Testis (tissue), 3 donors: ENCODE measurements around the gene FTHL17. TPM values are rescaled to one million over a fixed set of nuclear protein-coding genes. Genes with fewer than 3 reads are reported as not detected.
A peak's percentile ranks its signal among the peaks of the same experiment; 100 is the strongest.

ENCODE experiments used
- DNase-seq: peaks from one replicate; pipeline ENCODE4 v3.0.0-alpha.2; 2019
- H3K27ac ChIP-seq, 2 donors: fragments of 200-600 bp; sonication (generic); one replicate each; pipeline ENCODE4 v1.5.1; 2019
- H3K27me3 ChIP-seq: fragments of 200-600 bp; sonication (generic); one replicate; pipeline ENCODE4 v1.5.1; 2019
- H3K36me3 ChIP-seq: fragments of 200-600 bp; sonication (generic); one replicate; pipeline ENCODE4 v1.5.1; 2017; ENCODE audit warnings: low read depth; ENCODE audit errors: missing control alignments
- H3K4me1 ChIP-seq: fragments of 200-600 bp; sonication (generic); one replicate; pipeline ENCODE4 v1.5.1; 2019
- H3K4me3 ChIP-seq, 2 donors: fragments of 200-600 bp; sonication (generic); one replicate each; pipeline ENCODE4 v1.5.1; 2017 to 2019
- H3K9me3 ChIP-seq: fragments of 200-600 bp; sonication (generic); one replicate; pipeline ENCODE4 v1.5.1; 2017
- POLR2A ChIP-seq: fragments of 450-650 bp; IDR thresholded peaks from one replicate; pipeline ENCODE4 v1.6.1; 2017; ENCODE audit warnings: antibody characterized with exemption, mild to moderate bottlenecking, moderate library complexity
- WGBS, 2 donors: methylation state at CpG; one replicate each; pipeline ENCODE4 v1.1.5; 2018; 5-methylcytosine and 5-hydroxymethylcytosine counted together
- intact Hi-C: fragments of 100-400 bp; cut with DNase I; formaldehyde crosslinking; loops from one replicate; pipeline ENCODE4 v1.15.1; 2023; ENCODE audit warnings: low total_unique reads
- polyA plus RNA-seq: library from polyadenylated mRNA; stranded (reverse); fragments of 350-450 nt; fragmentation: Illumina TruSeq; extraction: RNeasy Lipid Tissue Mini Kit (QIAGEN cat#74804); gene quantifications from one replicate; pipeline ENCODE4 v1.2.3, GENCODE V29; 2014; ENCODE audit warnings: low read depth, low replicate concordance; ENCODE audit not compliant: insufficient read depth
- total RNA-seq, 2 donors: library from RNA; depleted of rRNA; stranded (reverse); fragments of >200 nt; gene quantifications; one replicate each; pipeline ENCODE4 v1.2.3, GENCODE V29; 2016
- TF ChIP-seq, protein P1 (sequence below), 3 experiments: fragments of 450-650 bp in 2 of 3; fragments of 200-600 bp in 1 of 3; sonication (generic) in 1 of 3; IDR thresholded peaks; one replicate each; pipeline ENCODE4 v1.5.1; 2016 to 2019; ENCODE audit warnings: antibody characterized with exemption in 3 of 3, mild to moderate bottlenecking in 2 of 3, moderate library complexity in 1 of 3

The FTHL17 gene
- total and polyA plus RNA-seq, 3 donors from 2014 or later = 2.4 to 5.0 (median 3.2) TPM

DNA sequence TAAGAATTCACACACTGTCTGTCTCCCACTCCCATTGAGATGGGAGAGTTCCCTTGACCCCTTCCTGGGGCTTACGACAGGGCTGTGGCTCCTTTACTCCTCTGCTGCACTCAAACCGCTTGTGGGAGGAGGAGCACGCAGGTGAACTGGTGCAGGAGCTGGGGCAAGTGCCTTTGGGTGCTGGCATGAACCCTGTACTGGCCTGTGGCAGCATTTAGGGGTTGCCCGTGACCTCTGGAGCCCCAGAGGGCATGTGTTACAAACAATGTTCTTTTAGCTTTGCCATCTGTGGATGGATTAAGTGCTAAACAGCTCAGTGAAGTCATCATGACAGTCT is 21.8 kb upstream of the FTHL17 start:
- WGBS, 2 donors = 93 to 100% methylated on average over 3 to 4 of the region's 4 CpGs
- intact Hi-C loops = no loop called here
- Histone ChIP-seq H3K9me3 (no peaks in the 10 kb centered on the region), H3K27me3 (no peaks in the 10 kb centered on the region), H3K27ac (no peak overlapping the region), H3K36me3 (no peaks in the 10 kb centered on the region), H3K4me1 (no peaks in the 10 kb centered on the region), H3K4me3 (no peak overlapping the region)
- TF ChIP-seq, protein P1, sequence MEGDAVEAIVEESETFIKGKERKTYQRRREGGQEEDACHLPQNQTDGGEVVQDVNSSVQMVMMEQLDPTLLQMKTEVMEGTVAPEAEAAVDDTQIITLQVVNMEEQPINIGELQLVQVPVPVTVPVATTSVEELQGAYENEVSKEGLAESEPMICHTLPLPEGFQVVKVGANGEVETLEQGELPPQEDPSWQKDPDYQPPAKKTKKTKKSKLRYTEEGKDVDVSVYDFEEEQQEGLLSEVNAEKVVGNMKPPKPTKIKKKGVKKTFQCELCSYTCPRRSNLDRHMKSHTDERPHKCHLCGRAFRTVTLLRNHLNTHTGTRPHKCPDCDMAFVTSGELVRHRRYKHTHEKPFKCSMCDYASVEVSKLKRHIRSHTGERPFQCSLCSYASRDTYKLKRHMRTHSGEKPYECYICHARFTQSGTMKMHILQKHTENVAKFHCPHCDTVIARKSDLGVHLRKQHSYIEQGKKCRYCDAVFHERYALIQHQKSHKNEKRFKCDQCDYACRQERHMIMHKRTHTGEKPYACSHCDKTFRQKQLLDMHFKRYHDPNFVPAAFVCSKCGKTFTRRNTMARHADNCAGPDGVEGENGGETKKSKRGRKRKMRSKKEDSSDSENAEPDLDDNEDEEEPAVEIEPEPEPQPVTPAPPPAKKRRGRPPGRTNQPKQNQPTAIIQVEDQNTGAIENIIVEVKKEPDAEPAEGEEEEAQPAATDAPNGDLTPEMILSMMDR (IDR thresholded peaks at IDR 0.05) = no peak
- no peak for TF ChIP-seq POLR2A
- DNase-seq = no peak

DNA sequence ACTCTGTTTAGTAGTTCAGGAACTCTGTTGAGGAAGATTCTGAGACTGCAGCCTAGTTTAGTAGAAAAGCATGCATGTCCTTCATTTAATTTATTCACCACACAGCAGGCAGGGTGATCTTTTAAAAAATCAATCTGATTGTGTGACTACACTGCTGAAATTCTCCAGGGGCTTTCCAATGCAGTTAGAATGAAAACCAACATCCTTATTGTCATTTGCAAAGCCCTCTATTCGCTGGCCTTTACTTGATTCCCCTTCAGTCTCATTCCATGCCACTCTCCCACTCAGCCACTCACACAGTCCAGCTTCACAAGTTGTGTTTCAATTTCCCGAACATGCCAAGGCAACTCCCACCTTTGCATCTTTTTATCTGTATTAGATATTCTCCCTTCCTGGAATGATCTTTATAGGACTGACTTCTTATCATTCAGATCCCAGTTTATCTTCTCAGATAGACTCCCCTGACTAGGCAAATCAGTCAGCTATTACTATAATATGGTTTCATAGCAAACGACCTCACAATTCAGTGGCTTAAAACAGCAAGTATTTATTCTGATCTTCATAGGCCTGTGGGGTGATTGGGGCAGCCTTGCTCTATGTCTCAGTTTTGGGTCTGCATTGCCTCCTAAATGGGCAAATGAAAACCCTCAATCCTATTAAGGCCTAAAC is 21.3 kb upstream of the FTHL17 start:
- intact Hi-C loops = no loop called here
- Histone ChIP-seq H3K9me3 (no peaks in the 10 kb centered on the region), H3K4me1 (no peaks in the 10 kb centered on the region), H3K27ac (no peak overlapping the region), H3K27me3 (no peaks in the 10 kb centered on the region), H3K4me3 (no peak overlapping the region), H3K36me3 (no peaks in the 10 kb centered on the region)
- no peak for DNase-seq
- TF ChIP-seq, protein P1 (IDR thresholded peaks at IDR 0.05) = no peak
- no peak for TF ChIP-seq POLR2A
- 41 to 65% methylated on average over 3 of the region's 3 CpGs for WGBS, 2 donors

DNA sequence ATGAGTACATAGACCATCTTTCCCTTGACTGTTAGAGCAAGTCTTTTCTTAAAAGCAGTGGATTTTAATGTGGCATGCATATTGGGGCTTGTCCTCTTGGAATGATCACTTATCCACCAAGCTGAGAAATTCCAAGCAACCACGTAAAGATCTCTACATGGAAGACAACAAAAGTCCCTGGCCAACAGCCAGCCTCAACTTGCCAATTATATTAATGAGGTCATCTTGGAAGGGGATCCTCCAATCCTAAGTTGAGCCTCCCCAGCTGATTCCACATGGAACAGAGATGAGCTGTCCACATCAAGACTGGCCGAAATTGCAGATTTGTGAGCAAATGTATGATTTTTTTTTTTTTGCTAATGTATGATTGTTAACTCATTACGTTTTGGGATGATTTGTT is 20.6 kb upstream of the FTHL17 start:
- 43 to 51% methylated on average over 3 of the region's 3 CpGs for WGBS, 2 donors
- DNase-seq = peak; percentile 14
- TF ChIP-seq POLR2A = no peak
- TF ChIP-seq, protein P1 (IDR thresholded peaks at IDR 0.05) = no peak
- H3K27me3 ChIP-seq = no peaks in the 10 kb centered on the region
- H3K27ac ChIP-seq = no peak overlapping the region
- no peaks in the 10 kb centered on the region for H3K9me3 ChIP-seq
- H3K36me3 ChIP-seq = no peaks in the 10 kb centered on the region
- no peaks in the 10 kb centered on the region for H3K4me1 ChIP-seq
- no peak overlapping the region for H3K4me3 ChIP-seq
- intact Hi-C loops = no loop called here

DNA sequence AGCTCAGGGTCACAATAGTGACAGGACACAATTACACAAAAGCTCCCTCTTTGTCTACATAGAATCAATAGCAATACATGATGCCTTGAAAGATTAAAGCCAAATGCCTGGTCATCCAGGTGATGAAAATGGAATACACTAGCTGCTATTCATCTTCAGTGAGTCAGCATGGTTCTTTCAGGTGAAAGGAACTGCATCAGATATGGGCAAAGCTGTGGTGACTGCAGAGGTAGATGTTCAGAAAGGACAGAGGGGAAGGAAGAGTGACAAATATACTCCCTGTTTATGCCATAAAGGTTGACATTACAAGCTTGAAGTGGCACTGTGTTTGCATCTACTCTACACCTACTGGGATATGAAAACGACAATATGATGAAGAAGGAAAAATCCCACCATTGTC is 20.0 kb upstream of the FTHL17 start:
- DNase-seq = no peak
- H3K4me1 ChIP-seq = no peaks in the 10 kb centered on the region
- H3K4me3 ChIP-seq = no peak overlapping the region
- TF ChIP-seq, protein P1 (IDR thresholded peaks at IDR 0.05) = no peak
- TF ChIP-seq POLR2A = no peak
- no peaks in the 10 kb centered on the region for H3K27me3 ChIP-seq
- H3K36me3 ChIP-seq = no peaks in the 10 kb centered on the region
- no peak overlapping the region for H3K27ac ChIP-seq
- no peaks in the 10 kb centered on the region for H3K9me3 ChIP-seq
- intact Hi-C loops = no loop called here
- 57 to 86% methylated on average over 1 of the region's 1 CpG for WGBS, 2 donors

DNA sequence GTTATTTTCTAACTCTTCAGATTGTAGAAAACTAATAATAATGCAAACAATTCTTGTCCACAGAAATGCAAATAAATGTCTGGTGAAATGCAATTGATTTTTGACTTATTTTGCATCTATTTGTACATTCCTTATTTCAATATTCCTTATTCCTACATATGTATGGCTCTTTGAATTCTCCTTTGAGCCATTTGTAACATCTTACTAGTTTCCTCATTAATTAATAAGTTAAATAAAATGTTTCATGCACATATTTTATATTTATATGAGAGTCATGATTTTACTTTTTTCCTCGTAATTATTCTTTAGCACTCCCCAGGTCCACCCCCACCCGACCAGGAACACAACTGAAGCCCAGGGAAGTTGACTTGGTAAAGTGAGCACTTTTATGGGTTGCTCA is 2.7 kb upstream of the FTHL17 start:
- no peaks in the 10 kb centered on the region for H3K36me3 ChIP-seq
- TF ChIP-seq, protein P1 (IDR thresholded peaks at IDR 0.05) = no peak
- TF ChIP-seq POLR2A = no peak
- no peaks in the 10 kb centered on the region for H3K9me3 ChIP-seq
- intact Hi-C loops = no loop called here
- WGBS, 2 donors = 91 to 96% methylated on average over 2 of the region's 2 CpGs
- no peak overlapping the region for H3K4me3 ChIP-seq
- no peak overlapping the region for H3K27ac ChIP-seq
- no peak for DNase-seq
- H3K4me1 ChIP-seq = no peaks in the 10 kb centered on the region
- no peaks in the 10 kb centered on the region for H3K27me3 ChIP-seq
